ENCODE measurements around the gene PDIA6.
"Not testable (repeated sequence)": the region's sequence is repeated elsewhere in the genome, so short reads cannot be mapped to it uniquely, and the experiment has no call there.

PDIA6 gene

DNA sequence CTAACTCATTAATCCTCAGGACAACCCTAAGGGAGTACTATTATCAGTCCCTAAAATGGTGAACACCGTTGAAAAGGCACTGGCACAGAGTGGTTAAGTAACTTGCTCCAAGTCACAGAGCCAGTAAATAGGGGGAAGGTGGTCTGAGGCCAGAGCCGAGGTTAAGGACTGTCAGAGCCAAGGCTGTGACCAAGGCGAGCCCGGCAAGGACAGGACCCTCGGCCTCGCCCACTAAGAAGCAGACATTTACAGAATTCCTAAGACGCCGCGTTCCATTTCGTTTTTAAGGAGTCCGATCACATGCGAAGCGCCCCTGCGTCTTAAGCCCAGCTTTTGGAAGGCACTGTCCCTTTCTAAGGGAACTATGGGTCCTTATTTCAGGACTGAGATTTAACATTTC is 1.1 kb downstream of the PDIA6 start:
- Histone ChIP-seq H3K4me1 (ENCODE audit: control insufficient read depth in 5 of 5, insufficient read depth in 5 of 5, low read length in 5 of 5) (peaks cover 7 to 42% (median 37%) of the 10 kb centered on the region in 5 donors), H3K27me3 (ENCODE audit: control insufficient read depth in 5 of 5, insufficient read depth in 4 of 5, low read length in 5 of 5) (no peaks in the 10 kb centered on the region), H3K36me3 (ENCODE audit: control insufficient read depth in 5 of 5, insufficient read depth in 5 of 5, low read length in 5 of 5) (no peaks in the 10 kb centered on the region), H3K27ac (ENCODE audit: low read depth, low read length) (peak overlapping the region; percentile 23), H3K4me3 (ENCODE audit: low read depth in 1 of 5, low read length in 5 of 5) (peak overlapping the region; percentile 66 to 88 (median 78)), H3K9me3 (ENCODE audit: control insufficient read depth in 5 of 5, low read length in 5 of 5) (no peaks in the 10 kb centered on the region), H3K9ac (ENCODE audit: low read length in 5 of 5) (peak overlapping the region; percentile 57 to 92 (median 85))

DNA sequence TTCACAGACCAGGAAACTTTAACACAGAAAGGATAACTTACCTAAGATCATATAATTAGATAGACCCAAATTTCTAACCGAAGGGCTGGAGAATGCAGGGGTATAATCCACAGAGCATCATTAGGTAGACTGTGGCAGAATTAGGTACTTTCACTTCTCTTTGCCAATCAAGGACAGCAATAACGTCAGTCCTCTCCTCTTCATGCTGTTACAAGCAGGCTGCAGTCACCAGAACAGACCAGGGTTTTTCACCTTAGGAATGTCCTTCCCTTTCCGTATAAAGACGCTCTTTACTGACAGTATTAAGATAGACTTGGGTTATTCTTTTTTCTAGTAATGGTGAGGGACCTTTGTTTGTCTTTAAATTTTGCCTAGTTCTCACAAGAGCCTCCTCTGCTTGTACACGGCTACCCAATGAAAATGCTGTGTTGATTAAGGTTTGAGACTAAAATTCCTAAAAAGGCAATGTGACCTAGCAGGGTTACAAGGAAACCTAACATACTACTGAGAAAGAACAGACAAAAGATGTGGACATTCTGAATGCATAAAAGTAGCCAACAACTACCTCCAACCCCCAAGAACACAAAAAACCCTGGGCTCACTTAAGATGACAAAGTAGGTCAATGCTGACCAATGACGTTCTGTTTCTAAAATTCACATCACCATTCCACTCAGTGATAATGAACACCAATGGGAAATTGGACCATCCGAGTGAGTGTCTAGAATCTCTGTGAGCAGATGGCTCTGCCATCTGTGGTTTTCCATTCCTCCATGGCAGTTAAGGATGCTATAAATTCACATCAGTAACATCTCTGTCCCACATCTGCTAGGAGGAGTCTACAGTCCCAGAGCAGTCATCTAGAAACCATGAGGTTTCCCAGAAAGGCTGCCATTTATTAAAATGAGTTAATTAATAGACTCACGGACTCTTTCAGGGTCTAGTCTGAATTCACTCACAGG is 2.1 kb downstream of the PDIA6 start:
- Histone ChIP-seq H3K27ac (ENCODE audit: low read depth, low read length) (peak overlapping the region; percentile 23), H3K9ac (ENCODE audit: low read length in 5 of 5) (peak overlapping the region in 1 of 5 donors; percentile 57), H3K4me1 (ENCODE audit: control insufficient read depth in 5 of 5, insufficient read depth in 5 of 5, low read length in 5 of 5) (peaks cover 7 to 42% (median 37%) of the 10 kb centered on the region in 5 donors), H3K4me3 (ENCODE audit: low read depth in 1 of 5, low read length in 5 of 5) (peak overlapping the region in 3 of 5 donors; percentile 66 to 84 (median 78)), H3K36me3 (ENCODE audit: control insufficient read depth in 5 of 5, insufficient read depth in 5 of 5, low read length in 5 of 5) (no peaks in the 10 kb centered on the region), H3K9me3 (ENCODE audit: control insufficient read depth in 5 of 5, low read length in 5 of 5) (no peaks in the 10 kb centered on the region), H3K27me3 (ENCODE audit: control insufficient read depth in 5 of 5, insufficient read depth in 4 of 5, low read length in 5 of 5) (no peaks in the 10 kb centered on the region)

DNA sequence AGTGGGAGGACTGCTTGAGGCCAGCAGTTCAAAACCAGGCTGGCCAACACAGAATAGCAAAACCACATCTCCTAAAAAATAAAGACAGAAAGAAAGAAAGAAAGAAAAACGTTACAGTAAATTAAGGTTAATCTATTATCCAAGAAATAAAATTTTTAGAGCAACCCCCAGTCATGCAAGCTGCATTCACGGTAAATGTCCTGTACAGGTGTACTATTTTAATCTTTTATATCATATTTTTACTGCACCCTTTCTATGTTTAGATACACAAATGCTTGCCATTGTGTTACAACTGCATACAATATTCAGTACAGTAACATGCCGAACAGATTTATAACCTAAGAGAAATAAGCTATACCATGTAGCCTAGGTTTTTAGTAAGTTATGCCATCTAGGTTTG is 6.0 kb downstream of the PDIA6 start:
- Histone ChIP-seq H3K4me3 (ENCODE audit: low read depth in 1 of 5, low read length in 5 of 5) (no peak overlapping the region), H3K9ac (ENCODE audit: low read length in 5 of 5) (no peak overlapping the region), H3K9me3 (ENCODE audit: control insufficient read depth in 5 of 5, low read length in 5 of 5) (no peaks in the 10 kb centered on the region), H3K27ac (ENCODE audit: low read depth, low read length) (no peak overlapping the region), H3K4me1 (ENCODE audit: control insufficient read depth in 5 of 5, insufficient read depth in 5 of 5, low read length in 5 of 5) (peaks cover 2 to 20% (median 16%) of the 10 kb centered on the region in 5 donors), H3K27me3 (ENCODE audit: control insufficient read depth in 5 of 5, insufficient read depth in 4 of 5, low read length in 5 of 5) (no peaks in the 10 kb centered on the region), H3K36me3 (ENCODE audit: control insufficient read depth in 5 of 5, insufficient read depth in 5 of 5, low read length in 5 of 5) (peaks cover 3 to 11% (median 6%) of the 10 kb centered on the region in 5 donors)

DNA sequence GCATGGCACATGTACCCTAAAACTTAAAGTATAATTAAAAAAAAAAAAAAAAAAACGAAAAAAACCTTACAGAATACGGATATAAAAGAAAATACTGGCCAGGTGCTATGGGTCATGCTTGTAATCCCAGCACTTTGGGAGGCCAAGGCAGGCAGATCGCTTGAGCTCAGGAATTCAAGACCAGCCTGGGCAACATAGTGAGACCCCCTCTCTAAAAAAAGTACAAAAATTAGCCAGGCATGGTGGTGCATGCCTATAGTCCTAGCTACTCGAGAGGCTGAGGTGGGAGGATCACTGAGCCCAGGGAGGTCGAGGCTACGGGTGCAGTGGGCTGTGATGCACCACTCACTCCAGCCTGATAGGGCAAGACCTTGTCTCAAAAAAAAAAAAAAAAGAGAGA is 6.6 kb downstream of the PDIA6 start:
- peaks cover 0 to 15% (median 10%) of the 10 kb centered on the region in 5 donors for H3K4me1 ChIP-seq (ENCODE audit: control insufficient read depth in 5 of 5, insufficient read depth in 5 of 5, low read length in 5 of 5)
- H3K36me3 ChIP-seq (ENCODE audit: control insufficient read depth in 5 of 5, insufficient read depth in 5 of 5, low read length in 5 of 5) = peaks cover 9 to 17% (median 12%) of the 10 kb centered on the region in 5 donors
- not testable (repeated sequence) for H3K27ac ChIP-seq (ENCODE audit: low read depth, low read length); H3K27me3 ChIP-seq (ENCODE audit: control insufficient read depth in 5 of 5, insufficient read depth in 4 of 5, low read length in 5 of 5); H3K9me3 ChIP-seq (ENCODE audit: control insufficient read depth in 5 of 5, low read length in 5 of 5); H3K4me3 ChIP-seq (ENCODE audit: low read depth in 1 of 5, low read length in 5 of 5); H3K9ac ChIP-seq (ENCODE audit: low read length in 5 of 5)

DNA sequence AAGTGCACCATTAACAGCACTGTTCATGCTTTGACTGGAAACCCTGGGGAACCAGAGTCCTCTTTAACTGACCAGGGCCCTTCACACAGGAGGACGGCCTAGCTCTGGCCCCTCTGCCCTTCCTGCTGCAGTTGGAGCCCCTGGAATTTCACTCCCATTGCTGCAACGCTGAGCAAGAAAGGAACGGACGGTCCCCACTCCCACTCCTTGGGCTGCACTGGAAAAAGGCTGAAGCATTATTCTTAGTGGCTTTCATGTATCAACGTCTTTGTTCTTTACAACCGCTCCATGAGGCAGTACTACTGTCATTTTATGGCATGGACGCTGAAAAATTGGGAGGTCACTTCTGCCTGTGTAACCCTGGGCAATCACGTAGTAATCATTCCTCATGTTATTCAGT is 9.9 kb downstream of the PDIA6 start:
- Histone ChIP-seq H3K36me3 (ENCODE audit: control insufficient read depth in 5 of 5, insufficient read depth in 5 of 5, low read length in 5 of 5) (peaks cover 16 to 28% (median 20%) of the 10 kb centered on the region in 5 donors), H3K4me3 (ENCODE audit: low read depth in 1 of 5, low read length in 5 of 5) (no peak overlapping the region), H3K27ac (ENCODE audit: low read depth, low read length) (no peak overlapping the region), H3K9me3 (ENCODE audit: control insufficient read depth in 5 of 5, low read length in 5 of 5) (no peaks in the 10 kb centered on the region), H3K4me1 (ENCODE audit: control insufficient read depth in 5 of 5, insufficient read depth in 5 of 5, low read length in 5 of 5) (no peaks in the 10 kb centered on the region), H3K9ac (ENCODE audit: low read length in 5 of 5) (no peak overlapping the region), H3K27me3 (ENCODE audit: control insufficient read depth in 5 of 5, insufficient read depth in 4 of 5, low read length in 5 of 5) (no peaks in the 10 kb centered on the region)

DNA sequence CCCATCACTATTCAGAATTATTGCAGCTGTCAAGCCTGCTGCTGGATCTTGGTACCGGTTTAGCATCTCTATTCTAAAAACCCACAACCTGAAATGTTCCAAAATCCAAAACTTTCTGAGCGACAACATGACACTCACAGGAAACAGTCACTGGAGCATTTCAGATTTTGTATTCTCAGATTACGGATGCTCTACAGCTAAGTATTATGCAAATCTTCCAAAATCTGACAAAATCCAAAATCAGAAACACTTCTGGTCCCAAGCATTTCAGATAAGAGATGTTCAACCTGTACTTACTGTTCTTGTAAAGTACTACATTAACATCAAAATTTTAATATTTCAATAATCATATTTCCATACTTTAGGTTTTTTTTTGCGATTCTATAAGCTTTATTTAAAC is 12.4 kb downstream of the PDIA6 start:
- no peak overlapping the region for H3K4me3 ChIP-seq (ENCODE audit: low read depth in 1 of 5, low read length in 5 of 5)
- H3K9ac ChIP-seq (ENCODE audit: low read length in 5 of 5) = no peak overlapping the region
- H3K36me3 ChIP-seq (ENCODE audit: control insufficient read depth in 5 of 5, insufficient read depth in 5 of 5, low read length in 5 of 5) = peaks cover 29 to 51% (median 35%) of the 10 kb centered on the region in 5 donors
- no peaks in the 10 kb centered on the region for H3K27me3 ChIP-seq (ENCODE audit: control insufficient read depth in 5 of 5, insufficient read depth in 4 of 5, low read length in 5 of 5)
- H3K27ac ChIP-seq (ENCODE audit: low read depth, low read length) = no peak overlapping the region
- H3K4me1 ChIP-seq (ENCODE audit: control insufficient read depth in 5 of 5, insufficient read depth in 5 of 5, low read length in 5 of 5) = no peaks in the 10 kb centered on the region
- H3K9me3 ChIP-seq (ENCODE audit: control insufficient read depth in 5 of 5, low read length in 5 of 5) = no peaks in the 10 kb centered on the region

DNA sequence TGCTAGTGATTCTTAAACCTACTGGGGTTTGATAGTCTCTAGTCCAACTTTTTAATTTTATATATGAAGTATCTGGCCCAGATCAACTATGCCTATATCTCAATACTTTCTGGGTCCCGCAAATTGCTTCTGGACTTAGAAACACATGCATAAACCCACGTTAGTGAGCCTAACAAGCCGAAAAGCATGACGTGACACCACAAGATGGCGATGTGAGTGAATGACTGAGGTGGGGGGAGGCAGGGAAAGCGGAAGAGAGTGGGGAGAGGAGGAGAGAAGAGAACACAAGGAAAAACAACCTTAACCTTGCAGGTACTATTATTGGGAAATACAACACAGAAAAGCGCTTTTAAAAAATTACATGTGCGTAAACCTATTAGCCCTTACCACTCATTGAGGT is 13.8 kb downstream of the PDIA6 start:
- Histone ChIP-seq H3K27ac (ENCODE audit: low read depth, low read length) (no peak overlapping the region), H3K36me3 (ENCODE audit: control insufficient read depth in 5 of 5, insufficient read depth in 5 of 5, low read length in 5 of 5) (peaks cover 29 to 56% (median 40%) of the 10 kb centered on the region in 5 donors), H3K4me1 (ENCODE audit: control insufficient read depth in 5 of 5, insufficient read depth in 5 of 5, low read length in 5 of 5) (no peaks in the 10 kb centered on the region), H3K9me3 (ENCODE audit: control insufficient read depth in 5 of 5, low read length in 5 of 5) (no peaks in the 10 kb centered on the region), H3K27me3 (ENCODE audit: control insufficient read depth in 5 of 5, insufficient read depth in 4 of 5, low read length in 5 of 5) (no peaks in the 10 kb centered on the region), H3K4me3 (ENCODE audit: low read depth in 1 of 5, low read length in 5 of 5) (no peak overlapping the region), H3K9ac (ENCODE audit: low read length in 5 of 5) (no peak overlapping the region)

DNA sequence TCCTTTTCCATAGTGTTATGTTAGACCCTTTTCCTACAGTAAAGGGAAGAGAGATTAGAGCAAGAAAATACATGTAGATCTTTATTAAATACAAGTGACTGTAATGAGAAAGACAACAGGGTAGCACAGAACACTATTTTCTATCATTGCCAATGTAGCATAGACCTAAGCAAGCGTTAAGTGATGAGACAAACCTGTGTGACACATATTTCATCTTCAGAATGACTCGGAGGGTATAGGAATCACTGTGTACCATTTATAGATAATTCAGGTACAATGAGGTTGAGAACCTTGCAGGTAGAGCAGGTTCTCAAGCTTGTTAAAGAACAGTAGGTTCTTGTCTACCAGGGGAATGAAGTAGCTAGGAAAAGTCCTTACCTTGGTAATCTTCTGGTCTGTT is 15.9 kb downstream of the PDIA6 start:
- H3K27ac ChIP-seq (ENCODE audit: low read depth, low read length) = no peak overlapping the region
- H3K36me3 ChIP-seq (ENCODE audit: control insufficient read depth in 5 of 5, insufficient read depth in 5 of 5, low read length in 5 of 5) = peaks cover 29 to 67% (median 52%) of the 10 kb centered on the region in 5 donors
- no peak overlapping the region for H3K4me3 ChIP-seq (ENCODE audit: low read depth in 1 of 5, low read length in 5 of 5)
- no peak overlapping the region for H3K9ac ChIP-seq (ENCODE audit: low read length in 5 of 5)
- H3K4me1 ChIP-seq (ENCODE audit: control insufficient read depth in 5 of 5, insufficient read depth in 5 of 5, low read length in 5 of 5) = no peaks in the 10 kb centered on the region
- no peaks in the 10 kb centered on the region for H3K9me3 ChIP-seq (ENCODE audit: control insufficient read depth in 5 of 5, low read length in 5 of 5)
- no peaks in the 10 kb centered on the region for H3K27me3 ChIP-seq (ENCODE audit: control insufficient read depth in 5 of 5, insufficient read depth in 4 of 5, low read length in 5 of 5)

DNA sequence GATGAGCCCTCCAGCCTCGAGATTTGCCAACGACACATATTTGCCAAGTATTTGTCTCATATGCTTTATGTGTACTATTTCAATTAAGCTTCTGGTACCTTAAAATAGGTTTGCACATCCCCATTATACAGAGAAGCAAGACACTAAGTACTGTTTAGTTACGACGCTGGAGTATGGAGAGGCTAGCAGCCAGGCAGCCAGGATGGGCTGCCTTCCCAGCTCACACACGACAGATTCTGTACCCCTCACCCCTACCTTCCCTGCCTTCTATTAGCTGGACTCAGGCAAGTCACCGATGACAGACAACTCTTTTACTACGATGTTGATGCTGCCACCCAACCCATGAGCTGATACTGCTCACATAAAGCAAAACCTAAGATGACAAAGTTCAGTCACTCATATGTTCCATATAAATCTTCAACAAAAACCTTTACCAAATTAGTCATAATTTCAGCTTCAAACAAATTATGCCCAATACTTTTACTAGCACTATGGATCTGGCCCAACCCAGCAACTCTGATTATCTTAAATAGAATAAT is 17.0 kb downstream of the PDIA6 start:
- no peak overlapping the region for H3K27ac ChIP-seq (ENCODE audit: low read depth, low read length)
- peaks cover 28 to 67% (median 52%) of the 10 kb centered on the region in 5 donors for H3K36me3 ChIP-seq (ENCODE audit: control insufficient read depth in 5 of 5, insufficient read depth in 5 of 5, low read length in 5 of 5)
- H3K4me1 ChIP-seq (ENCODE audit: control insufficient read depth in 5 of 5, insufficient read depth in 5 of 5, low read length in 5 of 5) = no peaks in the 10 kb centered on the region
- H3K4me3 ChIP-seq (ENCODE audit: low read depth in 1 of 5, low read length in 5 of 5) = no peak overlapping the region
- no peak overlapping the region for H3K9ac ChIP-seq (ENCODE audit: low read length in 5 of 5)
- H3K27me3 ChIP-seq (ENCODE audit: control insufficient read depth in 5 of 5, insufficient read depth in 4 of 5, low read length in 5 of 5) = no peaks in the 10 kb centered on the region
- H3K9me3 ChIP-seq (ENCODE audit: control insufficient read depth in 5 of 5, low read length in 5 of 5) = no peaks in the 10 kb centered on the region

DNA sequence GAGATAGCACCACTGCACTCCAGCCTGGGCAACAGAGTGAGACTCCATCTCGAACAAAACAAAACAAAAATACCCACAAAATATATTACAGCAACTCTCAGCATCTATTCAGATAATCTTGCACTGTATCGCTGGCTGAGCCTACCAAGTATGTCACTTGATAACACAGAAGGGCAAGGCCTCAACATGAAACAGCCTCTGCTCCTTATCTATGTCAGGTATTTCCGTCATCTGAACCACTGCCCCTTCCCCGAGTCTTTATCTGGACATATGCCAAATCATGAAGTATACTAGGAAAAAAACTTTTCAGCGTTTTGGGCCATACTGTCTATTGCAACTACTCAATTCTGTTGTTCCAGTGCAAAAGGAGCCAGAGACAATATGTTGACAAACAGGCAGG is 17.7 kb downstream of the PDIA6 start:
- peaks cover 33 to 68% (median 55%) of the 10 kb centered on the region in 5 donors for H3K36me3 ChIP-seq (ENCODE audit: control insufficient read depth in 5 of 5, insufficient read depth in 5 of 5, low read length in 5 of 5)
- no peaks in the 10 kb centered on the region for H3K9me3 ChIP-seq (ENCODE audit: control insufficient read depth in 5 of 5, low read length in 5 of 5)

More for the DNA sequence above, 17.7 kb downstream of the PDIA6 start:
- Histone ChIP-seq H3K9ac (ENCODE audit: low read length in 5 of 5) (no peak overlapping the region), H3K27me3 (ENCODE audit: control insufficient read depth in 5 of 5, insufficient read depth in 4 of 5, low read length in 5 of 5) (no peaks in the 10 kb centered on the region), H3K27ac (ENCODE audit: low read depth, low read length) (no peak overlapping the region), H3K4me1 (ENCODE audit: control insufficient read depth in 5 of 5, insufficient read depth in 5 of 5, low read length in 5 of 5) (no peaks in the 10 kb centered on the region), H3K4me3 (ENCODE audit: low read depth in 1 of 5, low read length in 5 of 5) (no peak overlapping the region)
